K562 (cell line): ENCODE measurements around the gene DGKE. TPM values are rescaled to one million over a fixed set of nuclear protein-coding genes. Genes with fewer than 3 reads are reported as not detected.

ENCODE experiments used
- ATAC-seq: fragments of 200-7000 bp; cut with Tn5 transposase; 3 replicates; pipeline ENCODE4 v1.9.1; 2020; ENCODE audit warnings: moderate library complexity
- BruUV-seq: library from RNA; stranded (reverse); fragments of 400-500 nt; replicated peaks from 2 replicates; lab custom pipeline; 2021; lab: Mats Ljungman, UMichigan
- CTCF ChIA-PET: fragments of 300-600 bp; formaldehyde crosslinking; extraction: SDS; loops from one replicate; lab custom pipeline; 2021; ENCODE audit warnings: low intra/inter-chr PET ratio; lab: Yijun Ruan, JAX
- POLR2A ChIA-PET: fragments of 300-600, 350-650 bp; sonication (Branson Sonifier 250); formaldehyde crosslinking; extraction: SDS; loops from one replicate; lab custom pipeline; 2021; ENCODE audit warnings: antibody characterized with exemption, inconsistent platforms; lab: Yijun Ruan, JAX
- DNase-seq, 4 experiments: peaks; one replicate each; pipeline versions ENCODE4 v3.0.0 to v3.0.0-alpha.2; 2011 to 2018; ENCODE audit warnings: low spot score in 3 of 4, mixed read lengths in 3 of 4; ENCODE audit errors: extremely low read depth in 1 of 4
- FAIRE-seq: peaks from 2 replicates; lab custom pipeline; 2011; peaks lifted over from hg19 to GRCh38; lab: Jason Lieb, UNC
- H2AFZ ChIP-seq: 2 replicates; pipeline ENCODE4 v1.6.0; 2011; ENCODE audit warnings: low read depth, low read length, control low read depth, inconsistent platforms
- H3K27ac ChIP-seq: fragments of 200-600 bp; 3 replicates; pipeline ENCODE4 v1.8.0; 2011; ENCODE audit warnings: low read depth, mild to moderate bottlenecking, control low read depth, inconsistent platforms, low read length, moderate library complexity, mixed read lengths; ENCODE audit errors: extremely low read depth
- H3K27me3 ChIP-seq, 2 experiments: fragments of 300-600 bp in 1 of 2; 2 replicates in 1 of 2; 3 replicates in 1 of 2; pipeline versions ENCODE4 v1.6.0 to v1.8.0; 2011; ENCODE audit warnings: inconsistent platforms in 2 of 2, low read length in 2 of 2, mild to moderate bottlenecking in 1 of 2, mixed read lengths in 1 of 2, moderate library complexity in 1 of 2; ENCODE audit not compliant: control insufficient read depth in 2 of 2, insufficient read depth in 2 of 2
- H3K36me3 ChIP-seq: fragments of 300-600 bp; 3 replicates; pipeline ENCODE4 v1.8.0; 2011; ENCODE audit warnings: mild to moderate bottlenecking, low read length, inconsistent platforms; ENCODE audit not compliant: control insufficient read depth, insufficient read depth
- H3K4me1 ChIP-seq, 2 experiments: fragments of 200-600 bp in 1 of 2; replicated peaks in 1 of 2; 2 replicates in 1 of 2; 3 replicates in 1 of 2; pipeline versions ENCODE4 v1.5.1 to v1.8.0; 2011; ENCODE audit warnings: inconsistent platforms in 2 of 2, low read length in 2 of 2, mild to moderate bottlenecking in 1 of 2, mixed read lengths in 1 of 2, moderate library complexity in 1 of 2; ENCODE audit not compliant: control insufficient read depth in 2 of 2, insufficient read depth in 2 of 2
- H3K4me2 ChIP-seq: 2 replicates; pipeline ENCODE4 v1.6.1; 2011; ENCODE audit warnings: low read length, control low read depth, inconsistent platforms, mixed read lengths; ENCODE audit not compliant: insufficient read depth
- H3K4me3 ChIP-seq: fragments of 200-600 bp; sonication (generic), shearing (Covaris generic); 2 replicates; pipeline ENCODE4 v1.5.1; 2016; ENCODE audit warnings: control low read depth, inconsistent platforms
- H3K79me2 ChIP-seq: fragments of 200-600 bp; 3 replicates; pipeline ENCODE4 v1.8.0; 2011; ENCODE audit warnings: low read length, inconsistent platforms; ENCODE audit not compliant: control insufficient read depth, insufficient read depth
- H3K9ac ChIP-seq, 2 experiments: 2 replicates each; pipeline versions ENCODE4 v1.6.0 to v1.6.1; 2011; ENCODE audit warnings: low read depth in 2 of 2, low read length in 2 of 2, control low read depth in 1 of 2, inconsistent platforms in 1 of 2, mild to moderate bottlenecking in 1 of 2, mixed read lengths in 1 of 2; ENCODE audit not compliant: insufficient read depth in 1 of 2
- H3K9me1 ChIP-seq: one replicate; pipeline ENCODE4 v1.6.0; 2011; ENCODE audit warnings: inconsistent platforms, mild to moderate bottlenecking, low read length, moderate library complexity; ENCODE audit not compliant: control insufficient read depth, insufficient read depth
- H3K9me3 ChIP-seq: replicated peaks from 2 replicates; pipeline ENCODE4 v1.5.1; 2011; ENCODE audit warnings: low read depth, low read length, inconsistent platforms; ENCODE audit not compliant: control insufficient read depth, insufficient read depth
- H4K20me1 ChIP-seq: replicated peaks from 2 replicates; pipeline ENCODE4 v1.6.1; 2011; ENCODE audit warnings: low read length, inconsistent platforms, mixed read lengths; ENCODE audit not compliant: control insufficient read depth, insufficient read depth
- ARID3B ChIP-seq: fragments of 250-450 bp; sonication (Bioruptor Pico); IDR thresholded peaks from 2 replicates; pipeline ENCODE4 v1.4.0; 2020; ENCODE audit warnings: borderline replicate concordance
- CCAR2 ChIP-seq: fragments of 200-400 bp; formaldehyde crosslinking; IDR thresholded peaks from 2 replicates; pipeline ENCODE4 v1.6.1; 2017; ENCODE audit warnings: mild to moderate bottlenecking, low read depth, low read length
- EGR1 ChIP-seq: fragments of 450-650 bp; conservative IDR thresholded peaks from 2 replicates; pipeline ENCODE4 v1.6.1; 2017; ENCODE audit warnings: mild to moderate bottlenecking
- ELF4 ChIP-seq: fragments of 450-650 bp; formaldehyde crosslinking; IDR thresholded peaks from 2 replicates; pipeline ENCODE4 v1.4.0; 2022; ENCODE audit warnings: missing genetic modification characterization
- HNRNPL ChIP-seq: fragments of 200-400 bp; formaldehyde crosslinking; IDR thresholded peaks from 2 replicates; pipeline ENCODE4 v1.6.1; 2017; ENCODE audit warnings: low read depth, mild to moderate bottlenecking, low read length
- MEIS2 ChIP-seq: fragments of 450-650 bp; IDR thresholded peaks from 2 replicates; pipeline ENCODE4 v1.6.1; 2014; ENCODE audit warnings: mild to moderate bottlenecking; ENCODE audit not compliant: partially characterized antibody
- RBM25 ChIP-seq: fragments of 200-400 bp; formaldehyde crosslinking; IDR thresholded peaks from 2 replicates; pipeline ENCODE4 v1.6.1; 2018; ENCODE audit warnings: low read length, low read depth, moderate library complexity; ENCODE audit not compliant: severe bottlenecking
- STAG1 ChIP-seq: sonication (generic); formaldehyde crosslinking; IDR thresholded peaks from 2 replicates; pipeline ENCODE4 v1.5.0; 2020; ENCODE audit warnings: missing genetic modification reagents, borderline replicate concordance
- ZNF23 ChIP-seq: fragments of 250-450 bp; sonication (Bioruptor Pico); IDR thresholded peaks from 2 replicates; pipeline ENCODE4 v1.4.0; 2020; ENCODE audit warnings: mild to moderate bottlenecking
- ZNF77 ChIP-seq: fragments of 250-450 bp; sonication (Bioruptor Pico); IDR thresholded peaks from 2 replicates; pipeline ENCODE4 v1.5.0; 2020
- WGBS: fragments of 100-300 bp; shearing (Covaris generic); methylation state at CpG from one replicate; pipeline ENCODE4 v1.1.6; 2016; ENCODE audit warnings: low coverage, mixed read lengths; ENCODE audit not compliant: insufficient coverage; ENCODE audit errors: missing lambda C conversion rate; 5-methylcytosine and 5-hydroxymethylcytosine counted together
- in situ Hi-C: fragments of 300-500 bp; cut with MboI; formaldehyde crosslinking; loops from 4 replicates; pipeline ENCODE4 v1.15.0; 2018; ENCODE audit warnings: inconsistent platforms, mixed read lengths
- intact Hi-C: fragments of 100-400 bp; cut with micrococcal nuclease; formaldehyde crosslinking; loops from 2 replicates; pipeline ENCODE4 v1.14.2; 2022
- polyA plus RNA-seq, 8 experiments: library from polyadenylated mRNA; depleted of rRNA in 4 of 8; stranded (reverse) in 5 of 8; unstranded in 3 of 8; fragments of >200 nt; fragmentation: Nextera tagmentation in 2 of 8; fragmentation: Illumina TruSeq in 1 of 8; extraction: Ambion mirVana in 2 of 8; extraction: Trizol in 1 of 8; gene quantifications; 2 replicates each; pipeline versions ENCODE4 v1.2.1 to v1.2.3, GENCODE V29; 2011 to 2014; ENCODE audit warnings: inconsistent platforms in 1 of 8, missing spikeins in 1 of 8
- total RNA-seq, 7 experiments: library from RNA; depleted of rRNA in 6 of 7; stranded (reverse); fragments of >200 nt in 6 of 7; fragmentation: Illumina TruSeq in 2 of 7; extraction: Trizol in 2 of 7; gene quantifications; 2 replicates each; pipeline versions ENCODE4 v1.2.1 to v1.2.3, GENCODE V29; 2011 to 2021; ENCODE audit warnings: low replicate concordance in 1 of 7
- TF ChIP-seq, protein P1 (sequence below): IDR thresholded peaks from 2 replicates; pipeline ENCODE4 v1.6.1; 2012; ENCODE audit warnings: low read depth, low read length, improper control_type of control experiment, borderline replicate concordance

DGKE gene
- total and polyA plus RNA-seq, 9 of the 15 experiments (the other 6 are each of a cell fraction or from before 2014, with no cell fraction given): 1.3 to 9.9 (median 5.9) TPM

- Histone ChIP-seq H3K27ac (no peak overlapping the region), H3K4me3 (no peak overlapping the region), H3K36me3 (peaks cover 76% of the 10 kb centered on the region), H3K4me2 (no peak overlapping the region), H3K9me3 (no peaks in the 10 kb centered on the region), H3K4me1 (no peaks in the 10 kb centered on the region), H3K27me3 (no peaks in the 10 kb centered on the region), H3K9me1 (peaks cover 5% of the 10 kb centered on the region), H3K79me2 (no peaks in the 10 kb centered on the region), H3K9ac (no peak overlapping the region), H2AFZ (no peak overlapping the region), H4K20me1 (no peaks in the 10 kb centered on the region)
- POLR2A ChIA-PET: interaction anchor here (0.6 to 3.9 kb wide), 3 partner anchors 14 to 40 kb away, joined by 3 to 13 read pairs (median 4); no protein-coding TSS in a partner anchor
- CTCF ChIA-PET: no interaction called here
- intact Hi-C loops (loop anchor here (5.0 kb wide), 1 partner anchor 51 kb away; no protein-coding TSS in a partner anchor), in situ Hi-C loops (no loop called here)
- BruUV-seq: no TSS peak
- 88% methylated on average over 7 of the region's 7 CpGs for WGBS
- no peak for DNase-seq
- no peak for ATAC-seq
- no peak for FAIRE-seq
- TF ChIP-seq CCAR2 (no peak), HNRNPL (no peak), RBM25 (no peak), ARID3B (CRISPR knock-in tag) (no peak), ZNF77 (CRISPR knock-in tag) (no peak), ELF4 (no peak), MEIS2 (no peak), STAG1 (no peak), ZNF23 (no peak), EGR1 (no peak)
- TF ChIP-seq, protein P1, sequence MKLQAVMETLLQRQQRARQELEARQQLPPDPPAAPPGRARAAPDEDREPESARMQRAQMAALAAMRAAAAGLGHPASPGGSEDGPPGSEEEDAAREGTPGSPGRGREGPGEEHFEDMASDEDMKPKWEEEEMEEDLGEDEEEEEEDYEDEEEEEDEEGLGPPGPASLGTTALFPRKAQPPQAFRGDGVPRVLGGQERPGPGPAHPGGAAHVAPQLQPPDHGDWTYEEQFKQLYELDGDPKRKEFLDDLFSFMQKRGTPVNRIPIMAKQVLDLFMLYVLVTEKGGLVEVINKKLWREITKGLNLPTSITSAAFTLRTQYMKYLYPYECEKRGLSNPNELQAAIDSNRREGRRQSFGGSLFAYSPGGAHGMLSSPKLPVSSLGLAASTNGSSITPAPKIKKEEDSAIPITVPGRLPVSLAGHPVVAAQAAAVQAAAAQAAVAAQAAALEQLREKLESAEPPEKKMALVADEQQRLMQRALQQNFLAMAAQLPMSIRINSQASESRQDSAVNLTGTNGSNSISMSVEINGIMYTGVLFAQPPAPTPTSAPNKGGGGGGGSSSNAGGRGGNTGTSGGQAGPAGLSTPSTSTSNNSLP: no peak
Measured at GRCh38 chr17:56890906-56891674, 57.1 kb downstream of the DGKE start.
